Measurements from ENCODE around the gene PRR33.
"Not testable (repeated sequence)": the region's sequence is repeated elsewhere in the genome, so short reads cannot be mapped to it uniquely, and the experiment has no call there.

Gene PRR33

DNA sequence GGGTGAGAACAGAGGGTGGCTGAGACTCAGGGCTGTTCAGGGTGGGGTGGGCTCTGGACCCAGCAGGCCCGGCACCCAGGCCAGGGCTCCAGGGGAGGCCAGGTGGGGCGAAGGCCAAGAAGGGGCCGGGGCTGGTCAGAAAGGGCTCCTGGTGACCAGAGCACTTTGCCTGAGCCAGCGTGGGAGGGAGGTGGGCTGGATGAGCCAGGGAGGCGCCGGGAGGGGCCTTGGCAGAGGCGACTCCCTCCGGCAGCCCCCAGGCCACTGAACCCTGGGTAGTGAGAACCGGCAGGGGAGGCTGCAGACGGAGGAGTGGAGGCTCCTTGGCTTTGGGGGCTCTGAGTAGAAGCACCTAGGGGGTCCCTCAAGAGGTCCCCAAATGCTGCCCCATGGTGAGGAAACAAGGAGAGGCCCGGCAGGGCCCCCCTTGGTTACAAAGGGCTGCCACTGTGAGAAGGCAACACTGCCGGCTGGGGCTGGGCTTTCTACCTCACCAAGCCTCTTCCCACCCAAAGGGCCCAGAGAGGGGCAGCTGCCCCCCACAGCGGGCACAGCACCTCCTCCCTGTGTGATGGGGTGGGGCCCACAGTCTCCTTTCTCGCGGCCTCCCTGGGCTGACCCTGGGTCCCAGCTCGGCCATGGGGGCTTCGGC is 17.1 kb downstream of the PRR33 start:
- not testable (repeated sequence) for DNase-seq

DNA sequence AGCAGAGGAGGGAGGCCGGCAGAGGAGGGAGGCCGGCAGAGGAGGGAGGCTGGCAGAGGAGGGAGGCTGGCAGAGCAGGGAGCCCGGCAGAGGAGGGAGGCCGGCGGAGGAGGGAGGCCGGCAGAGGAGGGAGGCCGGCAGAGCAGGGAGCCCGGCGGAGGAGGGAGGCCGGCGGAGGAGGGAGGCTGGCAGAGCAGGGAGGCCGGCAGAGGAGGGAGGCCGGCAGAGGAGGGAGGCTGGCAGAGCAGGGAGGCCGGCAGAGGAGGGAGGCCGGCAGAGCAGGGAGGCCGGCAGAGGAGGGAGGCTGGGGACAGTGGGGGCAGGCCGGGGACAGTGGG is 17.9 kb downstream of the PRR33 start:
- DNase-seq, result not testable (repeated sequence)

DNA sequence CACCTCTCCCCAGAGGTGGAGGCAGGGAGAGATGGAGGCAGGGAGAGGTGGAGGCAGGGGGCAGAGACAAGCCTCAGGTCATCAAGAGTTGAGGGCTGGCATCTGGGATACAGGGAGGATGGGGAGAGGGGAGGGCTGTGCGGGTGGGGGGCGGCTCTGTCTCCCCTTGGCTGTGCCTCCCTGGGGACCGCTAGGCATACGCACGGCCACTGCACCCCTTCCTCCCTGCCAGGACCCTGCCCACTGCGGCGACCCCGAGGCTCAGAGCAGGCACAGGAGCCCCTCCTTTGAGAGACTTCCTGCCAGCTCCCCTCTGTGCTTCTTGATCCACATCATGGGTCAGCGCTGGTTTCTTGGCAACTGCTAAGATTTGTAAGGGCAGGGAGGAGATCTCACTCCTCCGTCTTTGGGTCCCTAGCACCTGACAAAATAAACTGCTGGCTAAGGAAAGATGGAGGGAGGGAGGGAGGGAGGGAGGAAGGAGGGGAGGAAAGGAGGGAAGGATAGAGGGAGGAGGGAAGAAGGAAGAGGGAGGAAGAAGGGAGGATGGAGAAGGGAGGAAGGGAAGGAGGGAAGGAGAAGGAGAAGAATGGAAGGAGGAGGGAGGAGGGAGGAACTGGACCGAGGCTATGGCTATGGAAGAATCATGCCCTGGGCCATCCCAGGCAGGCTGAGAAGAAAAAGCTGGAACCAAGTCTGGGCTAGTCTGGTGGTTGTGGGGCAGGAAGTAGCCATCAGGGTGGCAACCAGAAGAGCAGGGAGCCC is 18.5 kb downstream of the PRR33 start:
- no peak for DNase-seq

DNA sequence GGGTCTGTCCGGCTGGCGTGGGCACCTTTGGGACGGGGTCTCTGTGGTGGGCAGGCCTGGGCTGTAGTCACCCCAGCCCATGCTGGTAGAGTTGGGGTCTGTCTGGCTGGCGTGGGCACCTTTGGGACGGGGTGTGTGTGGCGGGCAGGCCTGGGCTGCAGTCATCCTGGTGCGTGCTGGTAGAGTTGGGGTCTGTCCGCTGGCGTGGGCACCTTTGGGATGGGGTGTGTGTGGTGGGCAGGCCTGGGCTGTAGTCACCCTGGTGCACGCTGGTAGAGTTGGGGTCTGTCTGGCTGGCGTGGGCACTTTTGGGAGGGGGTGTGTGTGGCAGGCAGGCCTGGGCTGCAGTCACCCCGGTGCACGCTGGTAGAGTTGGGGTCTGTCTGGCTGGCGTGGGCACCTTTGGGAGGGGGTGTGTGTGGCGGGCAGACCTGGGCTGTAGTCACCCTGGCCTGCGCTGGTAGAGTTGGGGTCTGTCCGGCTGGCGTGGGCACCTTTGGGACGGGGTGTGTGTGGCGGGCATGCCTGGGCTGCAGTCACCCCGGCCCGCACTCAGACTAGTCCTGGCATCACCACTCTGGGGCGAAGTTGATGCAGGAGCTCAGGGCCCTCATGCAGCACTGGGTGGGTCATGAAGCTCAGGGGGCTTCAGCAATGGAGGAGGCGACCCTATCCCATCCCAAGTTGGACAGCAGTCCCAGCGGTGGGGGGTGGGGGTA is 19.3 kb downstream of the PRR33 start:
- DNase-seq, result no peak

DNA sequence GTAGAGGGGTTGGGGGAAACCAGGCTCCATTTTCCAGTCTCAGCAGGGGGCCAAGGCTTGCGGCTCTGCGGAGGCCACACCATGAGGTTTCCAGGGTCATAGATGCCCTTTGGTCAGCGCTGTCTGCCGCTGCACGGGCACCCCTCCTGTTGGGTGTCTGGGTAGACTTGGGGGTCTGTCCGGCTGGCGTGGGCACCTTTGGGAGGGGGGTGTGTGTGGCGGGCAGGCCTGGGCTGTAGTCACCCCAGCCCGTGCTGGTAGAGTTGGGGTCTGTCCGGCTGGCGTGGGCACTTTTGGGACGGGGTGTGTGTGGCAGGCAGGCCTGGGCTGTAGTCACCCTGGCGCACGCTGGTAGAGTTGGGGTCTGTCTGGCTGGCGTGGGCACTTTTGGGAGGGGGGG is 20.2 kb downstream of the PRR33 start:
- DNase-seq, result no peak

DNA sequence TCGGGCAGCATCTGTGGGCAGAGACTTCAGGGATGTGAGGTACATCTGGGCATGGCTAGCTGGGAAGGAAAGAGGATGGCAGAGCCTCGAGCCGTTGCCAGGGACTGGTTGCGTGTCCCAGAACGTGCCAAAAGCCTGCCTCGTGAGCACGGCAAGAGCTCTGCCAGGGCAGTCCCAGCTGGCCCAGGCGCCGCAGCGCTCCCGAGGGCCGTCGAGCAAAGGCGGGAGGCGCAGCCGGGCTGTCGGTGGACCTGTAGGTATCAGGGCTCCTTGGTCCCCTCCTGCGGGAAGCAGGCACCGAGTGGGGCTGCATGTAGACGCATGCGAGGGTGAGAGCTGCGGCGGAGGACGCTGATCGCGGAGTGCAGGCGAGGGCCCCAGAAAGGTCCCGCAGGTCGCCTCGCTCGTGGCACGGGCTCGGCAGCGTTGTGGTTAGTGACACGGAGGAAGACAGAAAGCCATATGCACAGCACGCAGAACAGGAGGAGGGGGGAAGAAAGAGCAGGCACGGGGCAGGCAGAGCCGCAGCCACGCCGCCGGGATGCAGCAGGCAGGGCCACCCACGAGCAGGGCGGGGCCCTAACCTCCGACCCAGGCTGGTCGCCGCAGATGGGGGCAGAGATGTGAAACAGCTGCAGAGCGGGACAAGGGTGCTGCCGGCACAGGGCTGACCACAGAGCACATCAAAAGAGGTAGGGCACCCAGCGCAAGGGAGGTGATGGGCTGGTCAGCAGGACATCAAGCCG is 20.8 kb downstream of the PRR33 start:
- peak; percentile 39 to 58 for DNase-seq

DNA sequence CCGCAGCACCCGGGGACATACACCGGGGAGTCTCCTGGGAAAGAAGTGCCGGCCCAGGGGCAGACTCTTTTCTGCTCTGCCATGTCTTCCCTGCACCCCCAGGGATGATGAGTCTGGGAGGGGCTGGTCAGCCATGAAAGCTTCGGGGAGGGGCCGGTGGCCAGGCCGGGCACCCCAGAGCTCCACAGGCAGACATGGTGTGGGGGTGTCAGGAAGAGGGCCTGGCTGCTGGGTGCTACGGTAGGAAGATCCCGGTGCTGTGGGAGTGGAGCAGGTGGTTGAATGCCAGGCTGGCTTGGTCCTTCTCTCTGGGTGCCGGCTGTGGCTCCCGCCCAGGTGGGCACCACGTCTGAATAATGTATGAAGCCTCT is 21.4 kb downstream of the PRR33 start:
- DNase-seq, result no peak

DNA sequence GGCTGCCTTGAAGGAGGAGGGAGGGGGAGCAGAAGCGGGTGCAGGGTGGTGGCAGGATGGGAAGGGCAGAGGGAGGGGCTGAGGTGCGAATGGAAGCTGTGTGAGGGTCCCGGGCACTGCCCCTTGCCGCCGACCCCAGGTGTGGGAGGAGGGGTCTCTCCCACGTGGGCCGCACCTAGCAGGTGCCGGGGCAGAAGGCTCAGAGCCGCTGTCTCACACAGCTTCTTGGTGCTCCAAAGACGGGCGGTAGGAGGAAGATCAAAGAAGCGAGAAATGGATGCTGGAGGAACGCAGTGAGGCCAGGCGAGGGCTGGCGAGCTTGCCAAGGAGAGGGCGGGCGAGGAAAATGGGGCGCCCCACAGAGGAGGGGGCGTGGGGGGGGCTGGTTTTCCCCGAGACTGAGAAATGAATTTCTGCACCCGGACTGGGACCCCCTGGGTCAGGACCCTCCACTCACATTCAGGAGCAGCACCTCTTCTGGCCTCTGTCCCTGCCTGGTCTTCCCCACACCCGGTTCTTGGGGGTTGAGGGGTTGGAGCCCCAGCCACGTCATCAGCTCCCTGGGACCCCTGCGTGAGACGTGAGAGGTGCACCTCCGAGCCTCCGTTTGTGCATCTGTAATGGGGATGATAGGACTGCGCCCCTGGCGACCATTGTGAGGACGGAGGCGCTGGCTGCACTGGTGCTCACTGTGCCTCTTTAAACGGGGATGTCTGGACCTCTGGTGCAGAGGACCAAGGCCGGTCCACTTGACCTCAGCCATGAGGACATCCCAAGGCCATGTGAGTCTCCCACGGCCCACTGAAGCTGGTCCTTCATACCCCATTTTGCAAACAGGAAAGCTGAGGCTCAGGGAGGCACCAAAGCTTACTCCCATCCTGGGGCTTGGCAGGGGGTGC is 22.0 kb downstream of the PRR33 start:
- no peak for DNase-seq

DNA sequence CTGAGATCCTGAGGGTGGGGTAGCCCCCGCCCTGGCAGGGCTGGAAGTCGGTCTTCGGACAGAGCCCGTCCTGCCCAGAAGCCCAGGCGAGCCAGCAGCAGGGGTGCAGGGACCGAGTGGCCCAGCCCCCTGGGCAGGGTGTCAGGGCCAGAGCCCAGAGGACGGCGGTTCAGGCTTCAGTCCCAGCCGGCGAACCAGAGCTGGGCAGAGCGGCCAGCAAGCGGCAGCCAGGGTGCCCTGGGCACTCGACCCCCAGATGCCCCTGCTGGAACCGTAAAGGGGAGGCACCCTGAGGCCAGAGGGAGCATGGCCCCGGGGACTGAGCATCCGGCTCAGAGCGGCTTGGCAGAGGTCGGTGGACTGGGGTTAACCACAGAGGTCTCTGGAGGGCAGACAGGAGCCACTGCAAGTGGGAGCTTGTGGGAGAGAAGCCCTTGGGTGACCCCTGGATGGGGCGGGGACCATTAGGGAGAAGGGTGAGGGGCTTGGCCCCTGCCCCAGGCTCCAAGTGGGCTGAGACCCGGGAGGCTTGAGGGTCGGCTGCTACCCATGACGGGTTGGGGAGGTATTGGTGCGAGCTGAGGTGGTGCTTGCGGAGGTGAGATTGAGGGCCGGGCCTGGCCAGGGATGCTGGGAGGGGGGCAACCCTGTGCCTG is 22.9 kb downstream of the PRR33 start:
- DNase-seq, result no peak

DNA sequence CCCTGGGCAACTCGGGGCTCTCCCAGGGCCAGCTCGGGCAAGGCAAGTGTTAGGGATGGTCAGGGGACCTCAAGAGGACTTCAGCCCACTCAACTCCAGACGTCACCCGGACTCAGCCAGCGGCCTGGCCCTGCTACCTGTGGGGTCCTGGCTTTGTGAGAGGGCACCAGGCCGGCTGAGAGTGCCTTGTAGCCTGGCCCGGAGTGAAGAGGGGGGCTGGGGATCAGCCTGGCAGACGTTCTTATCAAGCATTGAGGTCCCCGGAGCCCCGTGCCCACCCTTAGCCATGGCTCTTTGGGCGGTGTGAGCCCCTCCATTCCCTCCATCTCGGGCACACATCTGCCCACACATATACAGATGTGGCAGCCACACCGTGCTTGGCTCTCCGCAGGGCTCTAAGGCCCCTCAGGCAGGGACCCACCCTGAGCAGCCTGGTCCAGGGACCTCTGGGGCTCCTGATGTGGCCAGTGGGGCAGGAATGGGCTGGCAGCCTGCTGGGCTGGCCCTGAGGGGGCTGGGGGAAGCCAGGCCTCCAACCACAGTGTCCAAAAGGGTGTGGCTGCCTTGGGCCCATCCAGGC is 23.5 kb downstream of the PRR33 start:
- no peak for DNase-seq

DNA sequence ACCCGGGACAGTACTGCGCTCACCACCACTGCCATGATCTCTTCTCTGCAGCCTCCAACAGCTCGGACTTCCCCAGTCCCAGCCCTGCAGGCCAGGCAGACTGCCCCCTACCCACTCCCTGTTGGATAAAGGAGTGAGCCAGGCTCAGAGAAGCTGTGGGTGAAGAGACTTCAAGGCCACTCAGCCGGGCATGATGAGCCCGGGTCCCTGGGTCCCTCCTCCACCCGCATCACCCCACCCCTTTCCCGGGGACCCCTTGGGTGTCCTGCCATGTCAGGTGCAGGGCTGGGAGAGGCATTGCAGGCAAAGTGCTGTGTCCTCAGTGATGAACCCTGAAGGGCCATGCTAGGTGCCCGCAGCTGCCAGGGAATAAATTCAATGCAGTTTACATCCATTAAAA is 24.3 kb downstream of the PRR33 start:
- DNase-seq, result no peak

DNA sequence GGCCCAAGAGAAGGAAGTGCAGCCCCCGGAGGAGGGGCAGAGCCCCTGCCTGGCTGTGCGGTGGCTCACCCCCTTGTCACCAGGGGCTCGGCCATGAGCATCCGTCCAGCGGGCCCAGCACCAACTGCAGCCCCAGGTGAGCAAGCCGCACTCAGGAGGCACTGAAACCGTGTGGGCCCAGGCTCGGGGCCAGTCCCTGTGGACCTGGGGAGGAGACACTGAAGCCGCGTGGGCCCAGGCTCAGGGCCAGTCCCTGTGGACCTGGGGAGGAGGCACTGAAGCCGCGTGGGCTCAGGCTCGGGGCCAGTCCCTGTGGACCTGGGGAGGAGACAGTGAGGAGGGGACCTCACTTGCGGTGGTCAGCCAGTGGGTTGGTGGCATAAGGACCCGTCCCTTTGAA is 24.9 kb downstream of the PRR33 start:
- DNase-seq, result no peak

DNA sequence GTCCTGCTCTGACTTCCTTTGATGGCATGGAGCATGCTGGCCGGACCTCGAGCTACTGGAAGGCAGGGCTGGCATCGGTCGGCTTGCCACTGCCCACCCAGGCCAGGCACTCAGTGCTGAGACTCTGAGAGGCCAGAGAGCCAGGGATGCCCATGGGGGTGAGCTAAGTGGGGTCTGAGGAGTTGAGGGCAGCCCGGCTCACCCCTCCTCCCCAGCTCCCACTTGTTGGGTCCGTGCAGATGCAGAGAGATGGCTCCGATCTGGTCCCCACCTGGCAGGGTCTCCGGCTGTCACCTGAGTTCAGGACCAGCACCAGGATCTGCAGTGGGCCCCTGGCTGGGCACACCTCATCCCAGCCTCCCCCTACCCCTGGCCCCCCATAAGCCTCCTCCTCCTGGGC is 25.5 kb downstream of the PRR33 start:
- DNase-seq, result no peak

DNA sequence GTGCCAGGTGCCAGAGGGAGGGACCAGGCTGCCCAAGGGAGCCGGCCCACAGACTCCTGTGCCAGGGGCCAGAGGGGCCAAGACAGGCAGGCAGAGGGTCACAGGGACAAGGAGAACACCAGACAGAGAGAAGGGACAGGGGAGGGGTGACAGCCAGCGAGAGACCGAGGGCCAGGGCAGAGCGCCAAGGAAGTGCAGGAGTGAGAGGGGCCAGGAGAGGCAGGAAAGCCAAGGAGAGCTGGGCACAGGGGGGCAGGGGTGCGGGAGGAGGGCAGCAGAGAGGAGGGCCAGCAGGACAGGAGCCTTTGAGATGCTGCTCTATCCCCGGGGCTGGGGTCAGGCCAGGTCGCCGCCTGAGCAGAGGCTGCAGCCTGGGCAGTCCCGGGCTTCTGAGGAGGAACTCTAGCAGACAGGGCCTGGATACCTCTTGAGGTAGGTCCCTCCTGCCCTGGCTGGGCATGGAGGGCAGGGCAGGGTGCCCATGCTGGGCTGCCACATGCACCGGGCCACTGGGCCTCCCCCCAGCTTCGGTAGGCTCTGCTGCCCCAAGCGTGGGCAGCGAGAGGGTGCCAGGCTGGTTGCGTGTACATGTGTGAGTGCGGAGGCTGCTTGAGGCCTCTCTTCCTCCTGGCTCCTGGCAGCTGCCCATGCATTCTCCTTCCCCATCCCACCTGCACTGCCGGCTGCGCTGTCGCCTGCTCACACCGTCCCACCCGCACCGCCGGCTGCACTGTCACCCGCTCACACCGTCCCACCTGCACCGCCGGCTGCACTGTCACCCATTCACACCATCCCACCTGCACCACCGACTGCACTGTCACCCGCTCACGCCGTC is 26.6 kb downstream of the PRR33 start:
- no peak for DNase-seq

DNA sequence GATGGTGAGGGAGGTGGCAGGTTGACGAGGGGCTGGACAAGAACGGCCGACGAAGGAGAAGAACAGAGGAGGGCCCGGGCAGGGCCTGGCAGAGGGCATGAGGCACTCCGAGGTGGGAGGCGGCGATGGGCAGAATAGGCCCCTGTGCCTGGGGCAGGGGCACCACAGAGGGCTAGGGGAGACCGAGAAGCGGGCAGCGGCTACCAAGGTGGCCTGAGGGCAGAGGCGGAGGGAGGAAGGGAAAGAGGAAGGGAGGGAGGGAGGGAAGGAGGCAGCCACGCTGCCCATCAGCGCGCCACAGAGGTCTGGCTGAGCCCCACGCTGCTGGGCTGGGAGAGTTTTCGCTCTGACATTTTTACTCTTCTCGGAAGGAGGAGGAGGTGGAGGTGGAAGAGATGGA is 27.5 kb downstream of the PRR33 start:
- DNase-seq, result no peak

DNA sequence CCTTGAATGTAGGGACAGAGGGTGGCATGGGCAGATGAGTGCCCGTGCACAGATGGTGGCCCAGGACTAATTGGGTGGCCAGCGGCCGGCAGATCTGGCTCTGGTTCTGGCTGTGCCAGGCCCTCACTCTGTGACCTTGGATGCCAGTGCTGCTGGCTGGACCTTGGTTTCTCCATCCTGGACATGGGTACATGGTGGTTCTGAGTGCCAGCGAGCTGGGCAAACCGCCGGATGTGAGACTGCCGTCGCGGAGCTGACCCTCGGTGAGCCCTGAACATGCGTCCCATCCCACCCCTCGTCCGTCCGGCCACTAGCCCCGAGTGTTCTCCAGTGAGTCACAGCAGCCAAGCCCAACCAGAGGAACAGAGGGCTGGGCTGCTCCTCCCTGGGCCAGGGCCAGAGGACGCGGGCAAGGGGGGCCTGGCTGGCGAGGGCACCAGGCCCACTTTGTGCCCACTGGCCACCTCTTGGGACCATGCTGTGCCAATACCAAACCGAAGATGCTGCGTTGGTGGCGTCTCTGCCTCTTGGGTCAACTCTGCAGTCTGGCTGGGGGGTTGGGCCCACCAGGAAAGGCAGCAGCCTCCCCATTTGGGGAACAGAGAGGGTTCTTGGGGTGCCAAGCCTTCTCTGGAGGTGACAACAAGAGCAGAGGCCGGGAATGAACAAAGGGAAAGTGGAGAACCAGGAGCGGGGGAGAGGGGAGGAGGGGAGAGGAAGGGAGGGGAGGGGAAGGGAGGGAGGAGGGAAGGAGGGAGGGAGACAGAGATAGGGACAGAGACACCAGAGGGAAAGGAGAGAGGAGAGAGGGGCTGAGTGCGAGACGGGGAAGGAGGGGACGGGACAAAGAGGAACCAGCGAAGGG is 28.1 kb downstream of the PRR33 start:
- DNase-seq, result peak in 1 of 2 donors; percentile 59

DNA sequence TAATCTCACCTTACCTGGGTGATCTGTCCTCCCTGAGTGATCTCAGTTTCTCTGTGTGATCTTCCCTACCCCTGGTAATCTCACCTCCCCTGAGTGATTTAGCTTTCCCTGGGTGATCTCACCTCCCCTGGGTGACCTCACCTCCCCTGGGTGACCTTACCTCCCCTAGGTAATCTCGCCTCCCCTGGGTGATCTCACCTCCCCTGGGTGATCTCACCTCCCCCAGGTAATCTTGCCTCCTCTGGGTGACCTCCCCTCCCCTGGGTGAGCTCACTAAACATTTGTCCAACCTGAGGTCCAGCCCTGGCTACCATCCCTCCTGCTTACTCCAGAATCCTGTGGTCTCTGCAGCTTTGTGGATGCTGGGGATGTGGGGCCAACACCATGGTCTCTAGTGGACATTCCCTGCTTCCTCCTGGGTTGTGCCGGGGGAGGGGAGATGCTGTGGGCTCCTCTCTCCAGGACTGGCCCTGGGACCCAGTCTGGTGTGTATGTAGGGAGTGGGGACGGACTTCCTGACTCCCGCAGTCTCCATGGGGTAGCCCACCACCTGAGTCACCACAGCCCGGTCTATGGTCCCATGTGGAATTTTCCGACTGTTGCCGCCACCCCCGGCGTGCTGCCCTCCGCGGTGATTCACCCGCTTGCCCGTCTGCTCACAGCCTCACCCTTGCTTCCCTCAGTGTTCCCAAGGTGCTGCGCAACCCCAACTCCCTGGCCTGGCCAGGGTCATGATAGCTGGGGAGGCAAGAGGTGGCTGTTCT is 28.9 kb downstream of the PRR33 start:
- no peak for DNase-seq
